Parathyroid adenoma (tissue), 2 donors: ENCODE results near the gene PPM1E.

Source experiments
- H2AFZ ChIP-seq: fragments of 300-600 bp; sonication (generic); one replicate; pipeline ENCODE4 v1.7.0; 2017; ENCODE audit warnings: antibody characterized with exemption, mild to moderate bottlenecking
- H3K27ac ChIP-seq: fragments of 300-600 bp; sonication (generic); one replicate; pipeline ENCODE4 v1.7.0; 2017
- H3K27me3 ChIP-seq: fragments of 300-600 bp; sonication (generic); one replicate; pipeline ENCODE4 v1.7.0; 2017; ENCODE audit warnings: low read length; ENCODE audit not compliant: control insufficient read depth, insufficient read depth
- H3K36me3 ChIP-seq: fragments of 300-600 bp; sonication (generic); one replicate; pipeline ENCODE4 v1.7.0; 2017; ENCODE audit warnings: low read length; ENCODE audit not compliant: control insufficient read depth, insufficient read depth
- H3K4me1 ChIP-seq: fragments of 300-600 bp; sonication (generic); one replicate; pipeline ENCODE4 v1.7.0; 2017; ENCODE audit warnings: control low read depth
- H3K4me2 ChIP-seq: fragments of 300-600 bp; sonication (generic); one replicate; pipeline ENCODE4 v1.7.0; 2017; ENCODE audit warnings: low read length
- H3K4me3 ChIP-seq: fragments of 300-600 bp; sonication (generic); one replicate; pipeline ENCODE4 v1.7.0; 2017; ENCODE audit warnings: low read depth, low read length
- H3K79me2 ChIP-seq: fragments of 300-600 bp; sonication (generic); one replicate; pipeline ENCODE4 v1.7.0; 2017; ENCODE audit warnings: control low read depth
- H3K9ac ChIP-seq: fragments of 300-600 bp; sonication (generic); one replicate; pipeline ENCODE4 v1.7.0; 2017; ENCODE audit warnings: mild to moderate bottlenecking
- H3K9me3 ChIP-seq: fragments of 300-600 bp; sonication (generic); one replicate; pipeline ENCODE4 v1.7.0; 2017; ENCODE audit warnings: low read length; ENCODE audit not compliant: control insufficient read depth
- CTCF ChIP-seq: fragments of 300-600 bp; sonication (generic); IDR thresholded peaks from one replicate; pipeline ENCODE4 v1.7.0; 2017; ENCODE audit warnings: antibody characterized with exemption, mild to moderate bottlenecking
- donor health status: primary hyperparathyroidism.

Gene PPM1E

GRCh38 chr17:59018019-59018418 is 262.4 kb downstream of the PPM1E start:
- Histone ChIP-seq H3K79me2 (peaks cover 3% of the 10 kb centered on the region), H3K9ac (no peak overlapping the region)
- no peak for TF ChIP-seq CTCF

DNA sequence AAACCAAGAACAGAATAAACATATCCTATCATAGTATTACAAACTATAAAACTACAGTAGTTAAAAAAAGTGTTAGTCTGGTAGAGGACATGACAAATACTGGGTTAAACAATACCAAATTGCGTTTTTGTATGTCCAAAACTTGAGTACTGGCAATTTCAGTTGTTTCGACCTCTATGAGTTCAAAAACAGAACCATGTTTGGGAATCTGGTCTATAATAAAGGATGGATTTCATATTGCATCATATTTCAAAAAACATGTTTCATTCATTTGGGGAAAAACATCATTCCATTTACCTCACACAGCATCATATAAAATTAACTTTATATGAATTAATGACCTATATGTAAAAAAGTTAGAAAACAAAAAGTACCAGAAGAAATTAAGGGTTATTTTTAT is 269.3 kb downstream of the PPM1E start:
- Histone ChIP-seq H3K4me3 (no peak overlapping the region), H3K27ac (no peak overlapping the region), H3K4me1 (no peaks in the 10 kb centered on the region), H3K9me3 (no peaks in the 10 kb centered on the region), H3K27me3 (no peaks in the 10 kb centered on the region), H3K4me2 (no peak overlapping the region), H2AFZ (no peak overlapping the region), H3K9ac (no peak overlapping the region), H3K79me2 (peaks cover 3% of the 10 kb centered on the region), H3K36me3 (no peaks in the 10 kb centered on the region)
- no peak for TF ChIP-seq CTCF

More at GRCh38 chr17:59018019-59018418, 262.4 kb downstream of the PPM1E start:
- Histone ChIP-seq H3K9me3 (no peaks in the 10 kb centered on the region), H3K27me3 (no peaks in the 10 kb centered on the region), H3K36me3 (no peaks in the 10 kb centered on the region), H3K4me1 (no peaks in the 10 kb centered on the region), H3K4me2 (no peak overlapping the region), H2AFZ (no peak overlapping the region), H3K4me3 (no peak overlapping the region), H3K27ac (no peak overlapping the region)

DNA sequence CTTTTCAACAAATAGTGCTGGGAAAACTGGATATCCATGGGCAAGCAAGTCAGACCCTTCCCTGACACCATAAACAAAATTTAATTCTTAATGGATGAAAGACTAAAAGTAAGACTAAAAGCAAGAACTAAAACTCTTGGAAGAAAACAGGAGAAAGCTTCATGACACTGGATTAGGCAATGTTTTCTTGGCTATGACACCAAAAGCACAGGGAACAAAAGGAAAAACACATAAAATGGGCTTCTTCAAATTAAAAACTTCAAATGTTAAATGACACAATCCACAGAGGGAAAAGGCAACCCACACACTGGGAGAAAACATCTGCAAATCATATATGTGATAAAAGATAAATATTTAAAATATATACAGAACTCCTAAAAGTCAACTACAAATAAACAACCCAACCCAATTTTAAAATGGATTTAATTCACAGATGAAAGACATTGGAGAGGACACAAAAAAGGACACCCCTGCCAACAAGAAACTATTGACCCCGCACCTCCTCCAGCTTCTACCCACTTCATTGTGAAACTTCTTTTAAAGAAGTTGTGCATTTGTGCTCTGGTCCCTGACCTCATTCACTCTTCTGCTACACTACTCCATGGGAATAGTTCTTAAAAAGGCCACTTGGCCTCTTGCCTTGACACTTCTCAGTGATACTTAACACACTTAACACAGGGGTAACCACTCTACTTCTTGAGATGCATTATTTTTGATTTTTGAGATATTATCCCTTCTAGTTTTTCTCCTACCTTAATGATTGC is 270.7 kb downstream of the PPM1E start:
- no peak overlapping the region for H3K4me2 ChIP-seq
- no peak overlapping the region for H3K27ac ChIP-seq
- no peaks in the 10 kb centered on the region for H3K36me3 ChIP-seq
- H3K27me3 ChIP-seq, result no peaks in the 10 kb centered on the region
- H3K9me3 ChIP-seq, result no peaks in the 10 kb centered on the region
- no peaks in the 10 kb centered on the region for H3K79me2 ChIP-seq
- no peak overlapping the region for H3K4me3 ChIP-seq
- TF ChIP-seq CTCF, result no peak
- no peaks in the 10 kb centered on the region for H3K4me1 ChIP-seq
- no peak overlapping the region for H3K9ac ChIP-seq
- H2AFZ ChIP-seq, result no peak overlapping the region

DNA sequence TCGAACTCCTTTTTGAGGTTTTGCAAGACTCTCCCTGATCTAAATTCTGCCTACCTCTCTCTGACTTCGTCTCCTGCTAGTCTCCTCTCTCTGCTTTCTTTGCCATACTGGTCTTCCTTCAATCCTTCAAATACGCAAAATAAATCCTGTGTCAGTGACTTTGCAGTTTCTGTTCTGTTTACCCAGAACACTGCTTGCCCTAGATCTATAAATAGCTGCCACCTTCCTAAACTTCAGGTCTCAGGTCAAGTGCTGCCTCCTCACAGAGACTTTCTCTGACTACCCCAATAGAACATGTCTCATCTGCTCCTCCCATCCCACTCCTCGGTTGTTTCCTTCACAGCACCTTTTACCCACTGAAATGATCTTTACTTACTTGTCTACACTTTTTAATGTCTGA is 272.1 kb downstream of the PPM1E start:
- Histone ChIP-seq H3K36me3 (no peaks in the 10 kb centered on the region), H3K9ac (no peak overlapping the region)

More for the DNA sequence above, 272.1 kb downstream of the PPM1E start:
- H3K4me2 ChIP-seq, result no peak overlapping the region
- H3K27ac ChIP-seq, result no peak overlapping the region
- H3K9me3 ChIP-seq, result no peaks in the 10 kb centered on the region
- no peaks in the 10 kb centered on the region for H3K27me3 ChIP-seq
- no peak overlapping the region for H2AFZ ChIP-seq
- H3K79me2 ChIP-seq, result no peaks in the 10 kb centered on the region
- no peak overlapping the region for H3K4me3 ChIP-seq
- no peak for TF ChIP-seq CTCF
- H3K4me1 ChIP-seq, result no peaks in the 10 kb centered on the region
